22Rv1 (cell line): ENCODE results near the gene RAPGEFL1.
"Not testable (repeated sequence)": the region's sequence is repeated elsewhere in the genome, so short reads cannot be mapped to it uniquely, and the experiment has no call there.

ENCODE experiments used
- H3K27ac ChIP-seq: fragments of 450-650 bp; 2 replicates; pipeline ENCODE4 v1.5.1; 2017
- CTCF ChIP-seq: fragments of 450-650 bp; IDR thresholded peaks from 2 replicates; pipeline ENCODE4 v1.5.1; 2017; ENCODE audit warnings: mild to moderate bottlenecking
- ZFX ChIP-seq: fragments of 450-650 bp; IDR thresholded peaks from 2 replicates; pipeline ENCODE4 v1.6.1; 2017; ENCODE audit warnings: antibody characterized with exemption, borderline replicate concordance

Gene RAPGEFL1

GRCh38 chr17:40177275-40177874 is at the start of gene RAPGEFL1:
TSS of gene RAPGEFL1 (plus strand) at chr17:40177470. CDS start at chr17:40177862, 392 bp downstream.
- TF ChIP-seq CTCF (no peak), ZFX (no peak)
- peak within 1 kb of the TSS; percentile 66 for H3K27ac ChIP-seq

- no peak overlapping the region for H3K27ac ChIP-seq
- TF ChIP-seq CTCF (no peak), ZFX (no peak)
These were observed 47.8 kb upstream of the RAPGEFL1 start for GRCh38 chr17:40129498-40129897.

- no peak overlapping the region for H3K27ac ChIP-seq
These were observed 46.8 kb upstream of the RAPGEFL1 start for GRCh38 chr17:40130352-40131042.

GRCh38 chr17:40134184-40134583 is 43.1 kb upstream of the RAPGEFL1 start:
- no peak for TF ChIP-seq CTCF
- TF ChIP-seq ZFX: no peak
- peak overlapping the region; percentile 27; the same call in 1 of the 2 replicates for H3K27ac ChIP-seq

More at GRCh38 chr17:40130352-40131042, 46.8 kb upstream of the RAPGEFL1 start:
- TF ChIP-seq CTCF: no peak
- TF ChIP-seq ZFX: no peak

GRCh38 chr17:40135817-40136216 is 41.5 kb upstream of the RAPGEFL1 start:
- peak overlapping the region; percentile 27 for H3K27ac ChIP-seq
- TF ChIP-seq CTCF (no peak), ZFX (no peak)

- peak overlapping the region; percentile 92 for H3K27ac ChIP-seq
- TF ChIP-seq ZFX: no peak
- no peak for TF ChIP-seq CTCF
These were observed 37.7 kb upstream of the RAPGEFL1 start for GRCh38 chr17:40139566-40140058.

GRCh38 chr17:40143166-40143565 is 34.1 kb upstream of the RAPGEFL1 start:
- not testable (repeated sequence) for H3K27ac ChIP-seq

GRCh38 chr17:40145476-40145875 is 31.8 kb upstream of the RAPGEFL1 start:
- no peak overlapping the region for H3K27ac ChIP-seq

More at GRCh38 chr17:40145476-40145875, 31.8 kb upstream of the RAPGEFL1 start:
- no peak for TF ChIP-seq CTCF
- no peak for TF ChIP-seq ZFX
